Erythroblast (primary cell): ENCODE results near the gene STX11.

Source experiments
- GATA1 ChIP-seq: IDR thresholded peaks from 2 replicates; pipeline ENCODE4 v1.6.1; 2011; ENCODE audit warnings: low read depth, mild to moderate bottlenecking, control low read depth, low read length, moderate library complexity
- POLR2A ChIP-seq: IDR thresholded peaks from 2 replicates; pipeline ENCODE4 v1.6.1; 2011; ENCODE audit warnings: mild to moderate bottlenecking, low read length

- TF ChIP-seq POLR2A = no peak
- no peak for TF ChIP-seq GATA1
Observed at GRCh38 chr6:144217264-144217663, 66.9 kb downstream of the STX11 start.
